GM21515 (cell line): Measurements from ENCODE around the gene KRTAP5-6.

Experiments
- ATAC-seq: cut with Tn5 transposase; IDR thresholded peaks from one replicate; pipeline ENCODE4 v1.9.1; 2021; ENCODE audit not compliant: unreplicated experiment

The KRTAP5-6 gene

GRCh38 chr11:1701091-1701807, 4.3 kb downstream of the KRTAP5-6 start:
- no peak for ATAC-seq

- no peak for ATAC-seq
Measured at GRCh38 chr11:1702506-1702905, 5.5 kb downstream of the KRTAP5-6 start.

GRCh38 chr11:1703146-1703545, 6.2 kb downstream of the KRTAP5-6 start:
- no peak for ATAC-seq

- ATAC-seq = no peak
Measured at GRCh38 chr11:1705126-1706052, 8.4 kb downstream of the KRTAP5-6 start.

- ATAC-seq = no peak
Measured at GRCh38 chr11:1706634-1707400, 9.8 kb downstream of the KRTAP5-6 start.

GRCh38 chr11:1707751-1708150, 10.8 kb downstream of the KRTAP5-6 start:
- no peak for ATAC-seq

- ATAC-seq = no peak
Measured at GRCh38 chr11:1708716-1709115, 11.7 kb downstream of the KRTAP5-6 start.

GRCh38 chr11:1714908-1715885, 18.2 kb downstream of the KRTAP5-6 start:
- no peak for ATAC-seq

- no peak for ATAC-seq
Measured at GRCh38 chr11:1717745-1718144, 20.8 kb downstream of the KRTAP5-6 start.

GRCh38 chr11:1718326-1718725, 21.3 kb downstream of the KRTAP5-6 start:
- no peak for ATAC-seq

- no peak for ATAC-seq
Measured at GRCh38 chr11:1719781-1720180, 22.8 kb downstream of the KRTAP5-6 start.

GRCh38 chr11:1727096-1727690, 30.2 kb downstream of the KRTAP5-6 start:
- no peak for ATAC-seq

GRCh38 chr11:1727861-1728260, 30.9 kb downstream of the KRTAP5-6 start:
- ATAC-seq = no peak

- ATAC-seq = no peak
Measured at GRCh38 chr11:1728301-1728700, 31.3 kb downstream of the KRTAP5-6 start.

- ATAC-seq = no peak
Measured at GRCh38 chr11:1728931-1729691, 32.1 kb downstream of the KRTAP5-6 start.

- ATAC-seq = no peak
Measured at GRCh38 chr11:1729692-1730011, 32.7 kb downstream of the KRTAP5-6 start.

- no peak for ATAC-seq
Measured at GRCh38 chr11:1730059-1730629, 33.1 kb downstream of the KRTAP5-6 start.

GRCh38 chr11:1731451-1732059, 34.6 kb downstream of the KRTAP5-6 start:
- ATAC-seq = no peak
